Muscle layer of duodenum (tissue), 2 donors: ENCODE results near the gene DNAJC10.

Experiments
- H3K27ac ChIP-seq: one replicate; pipeline ENCODE4 v1.7.0; 2013; ENCODE audit warnings: mild to moderate bottlenecking, low read length
- H3K27me3 ChIP-seq: one replicate; pipeline ENCODE4 v1.7.0; 2013; ENCODE audit warnings: low read depth, mild to moderate bottlenecking, control low read depth, low read length
- H3K36me3 ChIP-seq, 2 donors: one replicate each; pipeline ENCODE4 v1.7.0; 2013; ENCODE audit warnings: low read length in 2 of 2, control low read depth in 1 of 2, mild to moderate bottlenecking in 1 of 2; ENCODE audit not compliant: insufficient read depth in 2 of 2, control insufficient read depth in 1 of 2
- H3K4me1 ChIP-seq, 2 donors: one replicate each; pipeline ENCODE4 v1.7.0; 2013; ENCODE audit warnings: low read length in 2 of 2, mild to moderate bottlenecking in 2 of 2, control low read depth in 1 of 2, moderate library complexity in 1 of 2; ENCODE audit not compliant: insufficient read depth in 2 of 2, control insufficient read depth in 1 of 2
- H3K4me3 ChIP-seq, 2 donors: one replicate each; pipeline ENCODE4 v1.7.0; 2013; ENCODE audit warnings: low read length in 2 of 2, low read depth in 1 of 2, mild to moderate bottlenecking in 1 of 2
- H3K9me3 ChIP-seq, 2 donors: one replicate each; pipeline ENCODE4 v1.7.0; 2013; ENCODE audit warnings: low read length in 2 of 2, control low read depth in 1 of 2, mild to moderate bottlenecking in 1 of 2; ENCODE audit not compliant: control insufficient read depth in 1 of 2
- donor health status: healthy.

DNAJC10 gene

DNA sequence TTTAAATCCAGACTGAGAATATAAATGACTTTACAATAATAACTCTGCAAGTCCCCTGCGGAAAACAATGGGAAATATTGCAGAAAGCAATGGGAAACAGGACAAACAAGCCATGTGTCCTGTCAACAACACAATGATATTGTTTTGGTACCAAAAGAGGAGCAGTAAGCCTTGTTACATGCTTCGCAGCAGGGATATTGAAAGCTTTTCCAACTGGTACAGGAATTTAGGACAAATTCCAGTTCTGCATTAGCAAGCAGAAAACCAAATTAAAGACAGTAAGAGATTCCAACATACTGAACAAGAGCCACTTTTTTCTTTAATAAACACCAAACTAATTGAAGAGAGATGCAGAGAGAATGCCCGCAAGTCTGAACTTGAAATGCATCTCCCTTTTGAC lies 120.4 kb downstream of the DNAJC10 start:
- no peak overlapping the region for H3K4me3 ChIP-seq
- no peaks in the 10 kb centered on the region for H3K9me3 ChIP-seq
- H3K27ac ChIP-seq, result no peak overlapping the region
- no peaks in the 10 kb centered on the region for H3K36me3 ChIP-seq
- H3K27me3 ChIP-seq, result no peaks in the 10 kb centered on the region
- H3K4me1 ChIP-seq, result peaks cover 0 to 4% of the 10 kb centered on the region in 2 donors
